A673 (cell line): ENCODE data around the gene RPL37A. TPM values are rescaled to one million over a fixed set of nuclear protein-coding genes. Genes with fewer than 3 reads are reported as not detected.

Experiments used
- BruUV-seq: library from RNA; stranded (reverse); fragments of 400-500 nt; replicated peaks from 2 replicates; lab custom pipeline; 2021; lab: Mats Ljungman, UMichigan
- CTCF ChIA-PET: fragments of 300-600 bp; sonication (Branson Sonifier 250); formaldehyde crosslinking; loops from one replicate; lab custom pipeline; 2022; ENCODE audit warnings: antibody characterized with exemption; lab: Charles Lee
- POLR2A ChIA-PET: fragments of 300-600 bp; sonication (Branson Sonifier 250); formaldehyde crosslinking; loops from one replicate; lab custom pipeline; 2022; ENCODE audit warnings: antibody characterized with exemption; ENCODE audit not compliant: low non-redundant PET; lab: Charles Lee
- DNase-seq: peaks from one replicate; pipeline ENCODE4 v3.0.0-alpha.2; 2015; ENCODE audit warnings: low spot score
- H3K27ac ChIP-seq: fragments of 200-600 bp; sonication (generic); 2 replicates; pipeline ENCODE4 v1.5.1; 2016; ENCODE audit warnings: mixed run types, low read depth, mild to moderate bottlenecking, mixed read lengths, antibody characterized with exemption, low read length; ENCODE audit not compliant: poor library complexity, severe bottlenecking
- H3K27me3 ChIP-seq: fragments of 200-600 bp; sonication (generic); replicated peaks from 2 replicates; pipeline ENCODE4 v1.6.1; 2017; ENCODE audit warnings: mixed run types, low read depth, mild to moderate bottlenecking, mixed read lengths, antibody characterized with exemption, low read length; ENCODE audit not compliant: insufficient read depth, poor library complexity
- H3K36me3 ChIP-seq: fragments of 200-600 bp; sonication (generic); 2 replicates; pipeline ENCODE4 v1.6.1; 2016; ENCODE audit warnings: mixed run types, mild to moderate bottlenecking, mixed read lengths, antibody characterized with exemption, low read length; ENCODE audit not compliant: insufficient read depth, poor library complexity, severe bottlenecking
- H3K4me1 ChIP-seq: fragments of 200-600 bp; sonication (generic); 2 replicates; pipeline ENCODE4 v1.6.1; 2017; ENCODE audit warnings: mixed run types, mild to moderate bottlenecking, mixed read lengths, antibody characterized with exemption, low read length; ENCODE audit not compliant: insufficient read depth, poor library complexity, severe bottlenecking
- H3K4me3 ChIP-seq: fragments of 200-600 bp; sonication (generic); 2 replicates; pipeline ENCODE4 v1.5.1; 2016; ENCODE audit warnings: low read depth, mixed run types, mild to moderate bottlenecking, mixed read lengths, low read length; ENCODE audit not compliant: poor library complexity, severe bottlenecking
- H3K9me3 ChIP-seq: fragments of 200-600 bp; sonication (generic); 2 replicates; pipeline ENCODE4 v1.6.1; 2016; ENCODE audit warnings: mixed run types, low read depth, mild to moderate bottlenecking, mixed read lengths, antibody characterized with exemption, low read length; ENCODE audit not compliant: poor library complexity, severe bottlenecking
- CTCF ChIP-seq: fragments of 300-800, 200-600 bp; sonication (generic); conservative IDR thresholded peaks from 2 replicates; pipeline ENCODE4 v1.5.1; 2017; ENCODE audit warnings: low read depth, mild to moderate bottlenecking, antibody characterized with exemption, low read length, moderate library complexity, mixed read lengths
- EZH2 ChIP-seq: fragments of 200-600 bp; sonication (generic); IDR thresholded peaks from 2 replicates; pipeline ENCODE4 v1.6.1; 2017; ENCODE audit warnings: borderline replicate concordance, low read depth, mild to moderate bottlenecking, mixed read lengths, antibody characterized with exemption, low read length; ENCODE audit not compliant: poor library complexity, severe bottlenecking
- intact Hi-C: fragments of 100-400 bp; cut with micrococcal nuclease; formaldehyde crosslinking; loops from one replicate; pipeline ENCODE4 v1.10.0; 2022; ENCODE audit not compliant: unreplicated experiment
- total RNA-seq: library from RNA; stranded (reverse); gene quantifications from 2 replicates; pipeline ENCODE4 v1.2.3, GENCODE V29; 2021

The RPL37A gene
- total RNA-seq, 1 experiment from 2014 or later = 2,455 TPM

- TF ChIP-seq EZH2 (no peak), CTCF (no peak)
- POLR2A ChIA-PET = no interaction called here
Measured at GRCh38 chr2:216541505-216541904, 42.9 kb downstream of the RPL37A start.

GRCh38 chr2:216545359-216545758 lies 46.7 kb downstream of the RPL37A start:
- Histone ChIP-seq H3K27me3 (no peaks in the 10 kb centered on the region), H3K4me1 (peaks cover 34% of the 10 kb centered on the region), H3K36me3 (no peaks in the 10 kb centered on the region), H3K4me3 (no peak overlapping the region), H3K27ac (peak overlapping the region; percentile 91), H3K9me3 (no peaks in the 10 kb centered on the region)
- intact Hi-C loops = loop anchor here (5.0 kb wide), 1 partner anchor 52 kb away; no protein-coding TSS in a partner anchor
- ChIA-PET CTCF (no interaction called here), POLR2A (no interaction called here)
- no TSS peak for BruUV-seq
- no peak for TF ChIP-seq CTCF
- TF ChIP-seq EZH2 = no peak
- DNase-seq = peak; percentile 79

More at GRCh38 chr2:216541505-216541904, 42.9 kb downstream of the RPL37A start:
- H3K4me1 ChIP-seq = peaks cover 48% of the 10 kb centered on the region
- DNase-seq = no peak
- CTCF ChIA-PET = no interaction called here
- intact Hi-C loops = no loop called here
- no peaks in the 10 kb centered on the region for H3K9me3 ChIP-seq
- BruUV-seq = no TSS peak
- H3K27ac ChIP-seq = no peak overlapping the region
- no peaks in the 10 kb centered on the region for H3K27me3 ChIP-seq
- no peak overlapping the region for H3K4me3 ChIP-seq
- no peaks in the 10 kb centered on the region for H3K36me3 ChIP-seq

GRCh38 chr2:216546241-216546640 lies 47.6 kb downstream of the RPL37A start:
- ChIA-PET CTCF (no interaction called here), POLR2A (interaction anchor here (0.9 kb wide), 2 partner anchors 71 to 72 kb away, joined by 3 to 7 read pairs; no protein-coding TSS in a partner anchor)

More at GRCh38 chr2:216546241-216546640, 47.6 kb downstream of the RPL37A start:
- intact Hi-C loops = loop anchor here (5.0 kb wide), 1 partner anchor 51 kb away; no protein-coding TSS in a partner anchor
- Histone ChIP-seq H3K4me3 (no peak overlapping the region), H3K27ac (peak overlapping the region; percentile 91), H3K36me3 (no peaks in the 10 kb centered on the region), H3K9me3 (no peaks in the 10 kb centered on the region), H3K4me1 (peaks cover 40% of the 10 kb centered on the region), H3K27me3 (no peaks in the 10 kb centered on the region)
- BruUV-seq = no TSS peak
- DNase-seq = peak; percentile 92
- TF ChIP-seq CTCF = no peak
- TF ChIP-seq EZH2 = no peak
